Left cardiac atrium (tissue), 4 donors: ENCODE measurements around the gene PRDM5. TPM values are rescaled to one million over a fixed set of nuclear protein-coding genes. Genes with fewer than 3 reads are reported as not detected.
A peak's percentile ranks its signal among the peaks of the same experiment; 100 is the strongest.
"Not testable (repeated sequence)": the region's sequence is repeated elsewhere in the genome, so short reads cannot be mapped to it uniquely, and the experiment has no call there.

Experiments
- ATAC-seq, 2 donors: fragments of 200-7000 bp; cut with Tn5 transposase; one replicate each; pipeline ENCODE4 v1.9.1; 2020; ENCODE audit warnings: mild to moderate bottlenecking in 2 of 2, moderate library complexity in 2 of 2
- DNase-seq: peaks from one replicate; pipeline ENCODE4 v3.0.0-alpha.2; 2020
- intact Hi-C, 2 donors: fragments of 100-400 bp; cut with DNase I; formaldehyde crosslinking; loops; one replicate each; pipeline versions ENCODE4 v1.14.1 to v1.15.1; 2022 to 2023
- total RNA-seq, 2 donors: library from RNA; stranded (reverse); fragmentation: NEBNext Ultra II Directional; extraction: Animal tissue kit (Norgen Biotek cat#: 25700); gene quantifications; one replicate each; pipeline ENCODE4 v1.2.1, GENCODE V29; 2021
- donor health status: DM: no; HTN: yes; CAD: no.
- donor health status: DM: no; HTN: yes; CAD: no; lungs with severe emphysema.
- donor health status: DM: yes; HTN: yes; CAD: no.
- donor health status: Dilated cardiomyopathy.

The PRDM5 gene
- total RNA-seq, 2 donors from 2014 or later, result 8.2 to 14.2 TPM

DNA sequence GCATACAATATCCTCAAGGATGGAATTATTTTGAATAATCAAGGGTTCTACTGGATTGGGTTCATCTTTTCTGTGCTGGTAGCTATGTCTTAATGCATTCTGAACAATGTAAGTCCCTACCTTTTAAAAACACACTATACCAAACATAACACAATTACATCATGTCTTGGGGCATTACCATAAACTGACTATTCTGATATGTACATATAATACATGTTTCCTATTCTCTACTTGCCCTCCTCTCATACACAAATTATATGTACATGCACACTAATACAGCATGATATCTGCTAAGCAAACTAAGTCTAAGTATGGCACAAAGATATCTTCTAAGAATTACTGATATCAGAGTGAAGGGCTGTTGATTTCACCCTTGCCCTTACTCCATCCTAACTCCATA is 147.1 kb downstream of the PRDM5 start:
- intact Hi-C loops, result no loop called here
- no peak for ATAC-seq
- DNase-seq, result no peak

- DNase-seq, result no peak
- intact Hi-C loops, result no loop called here
- no peak for ATAC-seq
Observed at GRCh38 chr4:120773641-120774040, 148.9 kb downstream of the PRDM5 start.

GRCh38 chr4:120771907-120772306 is 150.6 kb downstream of the PRDM5 start:
- DNase-seq (no peak), ATAC-seq (no peak)
- intact Hi-C loops, result no loop called here

- DNase-seq, result no peak
- intact Hi-C loops, result no loop called here
- no peak for ATAC-seq
Observed at GRCh38 chr4:120770897-120771296, 151.6 kb downstream of the PRDM5 start.

DNA sequence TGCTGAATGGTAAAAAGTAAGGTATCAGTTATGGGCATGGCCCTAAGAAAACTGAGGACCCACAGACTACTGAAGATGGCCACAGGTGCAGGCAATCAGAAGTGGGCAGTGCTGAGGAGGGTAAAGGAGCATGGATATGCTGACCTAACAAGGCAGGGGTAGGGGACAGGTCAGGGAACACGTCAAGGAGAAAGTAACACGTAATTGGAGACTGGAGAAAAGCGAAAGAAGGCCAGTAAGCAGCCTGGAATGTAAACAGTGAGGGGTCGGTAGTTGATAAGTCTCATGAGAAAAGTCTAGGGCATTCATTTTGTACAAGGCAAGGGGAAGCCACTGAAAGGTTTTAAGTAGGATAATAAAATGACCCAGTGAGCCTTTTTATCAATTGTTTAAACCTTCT is 153.3 kb downstream of the PRDM5 start:
- DNase-seq (no peak), ATAC-seq (peak in 1 of 2 donors; percentile 17)
- intact Hi-C loops, result no loop called here

DNA sequence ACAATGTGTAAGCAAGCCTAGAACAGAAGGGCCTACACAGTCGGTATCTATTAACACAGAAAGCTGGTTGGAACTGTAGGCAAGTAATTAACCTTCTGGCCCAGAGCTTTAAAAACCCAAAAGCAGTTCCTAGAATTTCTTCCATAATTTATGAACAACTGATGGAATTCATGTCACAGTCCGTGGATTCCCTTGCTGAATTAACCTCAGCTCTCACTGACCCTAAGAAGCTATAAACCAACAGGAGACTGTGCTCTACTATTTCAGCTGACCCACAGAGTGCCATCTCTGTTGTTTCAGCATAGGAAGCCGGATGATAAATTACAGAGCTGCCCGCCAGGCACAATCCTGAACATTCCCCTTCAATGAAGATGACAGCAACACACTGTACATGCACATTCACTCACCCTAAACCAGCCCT is 157.3 kb downstream of the PRDM5 start:
- intact Hi-C loops, result no loop called here
- ATAC-seq (no peak), DNase-seq (no peak)

GRCh38 chr4:120763650-120764049 is 158.9 kb downstream of the PRDM5 start:
- ATAC-seq (no peak), DNase-seq (no peak)
- intact Hi-C loops, result no loop called here

GRCh38 chr4:120761070-120761469 is 161.5 kb downstream of the PRDM5 start:
- intact Hi-C loops, result no loop called here
- ATAC-seq (no peak), DNase-seq (no peak)

DNA sequence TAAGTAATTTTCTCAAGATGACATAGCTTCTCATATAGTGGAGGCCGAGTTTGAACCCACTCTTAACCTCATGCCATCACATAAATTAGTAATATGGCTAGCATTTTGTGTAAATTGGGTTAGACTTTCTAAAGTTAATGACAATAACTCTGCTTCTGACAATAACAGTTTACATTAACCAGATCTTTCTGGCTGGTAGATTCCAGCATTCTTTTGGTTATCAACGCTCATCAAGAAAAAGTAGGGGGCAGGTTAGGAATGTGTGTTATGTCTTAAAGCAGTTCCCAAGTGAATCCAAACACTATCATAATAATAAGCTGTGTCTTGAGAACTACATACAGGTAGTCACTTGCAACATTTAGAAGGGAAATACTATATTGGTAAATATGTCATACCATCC is 162.5 kb downstream of the PRDM5 start:
- DNase-seq (no peak), ATAC-seq (no peak)
- intact Hi-C loops, result no loop called here

DNA sequence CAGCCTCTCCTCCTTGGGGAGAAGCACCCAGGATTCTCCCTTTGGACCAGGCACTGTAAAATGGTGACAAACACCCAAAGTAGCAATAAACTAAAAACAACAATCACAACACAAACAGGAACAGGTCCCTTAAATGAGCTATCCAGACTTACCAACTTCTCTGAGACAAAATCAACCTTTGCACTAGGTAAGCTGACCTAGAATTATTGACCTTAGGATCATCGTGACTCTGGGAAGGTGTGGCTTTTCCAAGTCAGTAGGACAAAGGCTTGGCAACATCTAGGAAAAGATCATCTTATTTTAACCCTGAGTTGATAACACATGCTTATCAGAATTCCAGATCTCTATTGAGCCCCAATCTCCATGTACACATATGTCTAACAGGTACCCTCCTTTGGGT is 166.7 kb downstream of the PRDM5 start:
- intact Hi-C loops, result no loop called here
- DNase-seq (no peak), ATAC-seq (no peak)

- intact Hi-C loops, result no loop called here
- ATAC-seq (peak; percentile 76 to 79), DNase-seq (peak; percentile 18)
Observed at GRCh38 chr4:120754590-120754989, 167.9 kb downstream of the PRDM5 start.

- ATAC-seq (peak; percentile 78 to 79), DNase-seq (no peak)
- intact Hi-C loops, result no loop called here
Observed at GRCh38 chr4:120753854-120754253, 168.7 kb downstream of the PRDM5 start.

- intact Hi-C loops, result no loop called here
- DNase-seq, result no peak
- ATAC-seq, result no peak
Observed at GRCh38 chr4:120750152-120750525, 172.4 kb downstream of the PRDM5 start.

DNA sequence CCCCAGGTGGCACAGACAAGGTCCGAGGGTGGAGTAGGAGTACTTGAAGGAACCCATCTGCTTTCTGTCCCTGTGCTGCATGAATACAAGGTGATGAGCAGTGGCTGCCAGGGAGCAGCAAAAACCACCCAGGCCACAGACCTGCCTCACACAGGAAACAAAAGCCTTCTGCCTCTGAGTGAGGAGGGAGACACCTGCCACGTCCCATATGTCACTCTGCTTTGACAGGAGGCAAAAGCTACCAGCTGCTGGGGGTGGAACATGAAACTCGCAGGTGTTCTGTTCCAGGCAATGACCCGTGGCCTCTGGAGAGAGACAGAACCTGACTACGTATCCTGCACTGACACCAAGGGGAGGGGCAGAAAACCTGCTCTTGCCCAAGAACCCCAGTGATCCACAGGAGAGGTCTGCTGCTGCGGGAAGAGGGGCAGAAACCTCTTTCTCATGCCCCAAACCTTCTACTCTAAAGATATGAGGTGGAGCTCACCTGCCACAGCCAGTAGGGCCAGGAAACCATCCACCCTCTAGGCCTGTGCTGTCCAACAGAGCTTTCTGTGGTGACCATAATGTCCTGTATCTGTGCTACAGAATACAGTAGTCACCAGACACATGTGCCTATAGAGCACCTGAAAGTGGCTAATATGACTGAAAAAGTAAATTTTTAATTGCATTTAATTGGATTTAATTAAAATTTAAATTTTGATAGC is 172.9 kb downstream of the PRDM5 start:
- intact Hi-C loops, result no loop called here
- ATAC-seq, result no peak
- no peak for DNase-seq

GRCh38 chr4:120741636-120742035 is 180.9 kb downstream of the PRDM5 start:
- intact Hi-C loops, DNase-seq, ATAC-seq: not testable (repeated sequence)

DNA sequence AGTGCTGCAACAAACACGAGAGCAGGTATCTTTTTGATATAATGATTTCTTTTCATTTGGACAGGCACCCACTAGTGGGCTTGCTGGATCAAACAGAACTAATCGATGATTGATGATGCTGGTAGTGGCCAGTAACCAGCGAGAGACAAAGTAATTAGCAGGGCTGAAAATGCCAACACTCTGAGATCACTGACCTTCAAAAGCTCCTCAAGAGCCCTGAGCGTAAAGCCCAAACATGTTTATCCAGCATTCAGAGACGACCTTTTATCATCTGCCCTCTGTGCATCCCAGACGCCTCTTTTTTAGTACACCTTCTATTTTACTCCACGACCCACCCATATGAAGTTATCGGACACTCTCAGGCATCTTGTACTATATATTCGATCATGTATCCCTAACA is 186.2 kb downstream of the PRDM5 start:
- ATAC-seq (no peak), DNase-seq (no peak)
- intact Hi-C loops, result no loop called here

- ATAC-seq (no peak), DNase-seq (no peak)
- intact Hi-C loops, result no loop called here
Observed at GRCh38 chr4:120733968-120734367, 188.6 kb downstream of the PRDM5 start.

DNA sequence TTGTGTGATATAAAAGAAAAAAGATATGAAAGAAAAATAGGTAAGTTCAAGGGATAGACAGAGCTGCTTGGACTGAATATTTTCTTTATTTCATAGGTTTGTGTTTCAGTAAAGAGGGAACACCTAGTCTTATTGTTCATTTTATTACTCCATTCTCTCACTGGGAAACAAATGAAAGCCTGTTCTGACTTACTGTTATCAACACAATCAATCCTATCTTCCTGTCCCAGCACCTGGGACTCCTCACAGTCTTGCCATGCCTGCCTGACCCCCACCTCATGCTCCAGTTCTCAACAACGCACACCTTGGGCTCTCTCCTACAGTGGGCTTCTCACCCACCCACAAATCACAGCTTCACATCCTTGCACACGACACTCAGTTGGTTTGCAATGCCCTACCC is 189.5 kb downstream of the PRDM5 start:
- ATAC-seq (no peak), DNase-seq (no peak)
- intact Hi-C loops, result no loop called here

DNA sequence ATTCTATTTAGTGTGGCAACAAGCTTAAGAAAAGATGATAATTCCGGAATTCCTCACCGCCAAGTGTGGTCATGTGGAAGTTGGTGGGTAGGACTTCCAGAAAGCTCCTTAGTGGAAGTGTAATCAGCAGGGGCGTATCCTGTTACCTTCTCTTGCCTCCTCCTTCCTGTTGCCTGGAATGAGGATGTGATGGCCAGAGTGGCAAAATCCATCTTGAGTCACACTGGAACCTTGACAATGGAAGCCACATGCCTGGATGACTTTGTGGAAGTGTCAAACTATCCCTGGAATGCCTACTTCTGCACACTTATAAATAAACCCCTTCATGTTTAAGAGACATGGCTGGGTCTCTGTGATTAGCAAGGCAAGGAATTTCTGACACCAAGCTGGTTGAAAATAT is 191.0 kb downstream of the PRDM5 start:
- DNase-seq, result no peak
- ATAC-seq, result peak; percentile 38 to 39
- intact Hi-C loops, result no loop called here

DNA sequence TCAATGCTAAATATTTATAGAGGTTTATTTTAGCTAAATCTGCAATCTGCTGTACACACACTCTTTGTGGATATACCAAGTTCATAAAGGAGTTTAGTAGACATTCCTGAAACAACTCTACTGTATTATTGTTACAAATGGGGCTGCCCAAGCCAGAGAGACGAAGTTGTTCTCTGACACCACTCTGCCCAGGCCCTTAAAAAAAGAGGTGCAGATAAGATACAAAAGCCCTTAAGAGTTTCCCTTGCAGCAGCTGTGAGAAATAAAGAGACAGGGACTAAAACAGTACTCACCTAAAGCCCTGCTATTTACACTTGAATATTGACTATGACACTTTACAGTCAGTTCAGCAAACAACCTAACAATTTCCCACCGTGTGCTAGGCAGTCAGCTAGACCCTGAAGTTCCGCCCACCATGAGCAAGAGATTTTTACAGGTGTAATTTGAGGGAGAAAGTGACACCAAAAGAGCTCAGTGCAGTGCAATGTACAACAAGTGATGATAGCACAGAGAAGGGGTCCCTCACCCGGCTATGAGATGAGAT is 191.7 kb downstream of the PRDM5 start:
- intact Hi-C loops, result no loop called here
- DNase-seq (no peak), ATAC-seq (peak in 1 of 2 donors; percentile 72)
